GM18861 (cell line): ENCODE measurements around the gene TEAD4.
A peak's percentile ranks its signal among the peaks of the same experiment; 100 is the strongest.
"Not testable (repeated sequence)": the region's sequence is repeated elsewhere in the genome, so short reads cannot be mapped to it uniquely, and the experiment has no call there.

Experiments used
- ATAC-seq: cut with Tn5 transposase; IDR thresholded peaks from one replicate; pipeline ENCODE4 v1.9.1; 2021; ENCODE audit not compliant: unreplicated experiment

TEAD4 gene

DNA sequence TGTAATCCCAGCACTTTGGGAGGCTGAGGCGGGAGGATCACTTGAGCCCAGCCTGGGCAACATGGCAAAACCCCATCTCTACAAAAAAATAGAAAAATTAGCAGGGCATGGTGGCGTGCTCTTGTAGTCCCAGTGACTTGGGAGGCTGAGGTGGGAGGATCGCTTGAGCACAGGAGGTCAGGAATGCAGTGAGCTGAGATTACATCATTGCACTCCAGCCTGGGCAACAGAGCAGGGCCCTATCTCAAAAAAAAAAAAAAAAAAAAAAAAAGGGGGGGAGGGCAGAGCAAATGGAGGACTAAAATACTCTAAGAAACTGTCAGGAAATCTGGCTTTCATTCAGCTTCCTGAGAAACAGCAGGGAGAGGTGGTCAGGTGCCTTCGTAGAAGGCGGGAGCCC, 86.3 kb downstream of the TEAD4 start:
- ATAC-seq = no peak

GRCh38 chr12:3045989-3046388, 86.8 kb downstream of the TEAD4 start:
- ATAC-seq = no peak

- no peak for ATAC-seq
Observed at GRCh38 chr12:3046441-3047200, 87.4 kb downstream of the TEAD4 start.

DNA sequence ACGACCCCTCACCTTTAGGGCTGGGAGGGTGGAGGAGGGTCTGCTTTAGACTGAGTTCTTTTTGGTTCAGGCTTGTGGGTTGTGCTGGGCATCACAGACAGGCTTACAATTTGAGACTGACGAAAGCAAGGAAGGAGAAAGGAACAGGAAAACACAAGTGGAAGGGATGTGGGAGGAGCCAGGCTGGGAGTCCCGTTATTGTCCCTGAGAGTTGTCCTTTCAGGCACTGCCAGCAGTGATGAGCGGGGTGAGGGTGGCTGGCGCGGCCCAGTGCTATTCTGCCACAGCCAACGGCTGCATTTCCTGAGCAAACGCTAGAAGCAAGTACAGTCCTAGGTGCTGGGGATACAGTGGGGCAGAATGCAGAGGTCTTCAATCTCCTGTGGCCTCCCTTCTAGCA, 88.8 kb downstream of the TEAD4 start:
- ATAC-seq = no peak

DNA sequence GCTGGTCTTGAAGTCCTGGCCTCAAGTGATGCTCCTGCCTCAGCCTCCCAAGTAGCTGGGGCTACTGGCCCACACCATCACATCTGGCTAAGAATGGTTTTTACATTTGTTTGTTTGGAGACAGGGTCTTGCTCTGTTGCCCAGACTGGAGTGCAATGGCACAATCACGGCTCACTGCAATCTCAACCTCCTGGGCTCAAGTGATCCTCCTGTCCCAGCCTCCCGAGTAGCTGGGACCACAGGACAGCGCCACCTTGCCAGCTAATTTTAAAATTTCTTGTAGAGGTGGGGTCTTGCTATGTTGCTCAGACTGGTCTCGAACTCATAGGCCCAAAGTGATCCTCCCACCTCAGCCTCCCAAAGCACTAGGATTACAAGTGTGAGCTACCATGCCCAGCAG, 89.3 kb downstream of the TEAD4 start:
- no peak for ATAC-seq

- no peak for ATAC-seq
Observed at GRCh38 chr12:3049176-3049575, 90.0 kb downstream of the TEAD4 start.

DNA sequence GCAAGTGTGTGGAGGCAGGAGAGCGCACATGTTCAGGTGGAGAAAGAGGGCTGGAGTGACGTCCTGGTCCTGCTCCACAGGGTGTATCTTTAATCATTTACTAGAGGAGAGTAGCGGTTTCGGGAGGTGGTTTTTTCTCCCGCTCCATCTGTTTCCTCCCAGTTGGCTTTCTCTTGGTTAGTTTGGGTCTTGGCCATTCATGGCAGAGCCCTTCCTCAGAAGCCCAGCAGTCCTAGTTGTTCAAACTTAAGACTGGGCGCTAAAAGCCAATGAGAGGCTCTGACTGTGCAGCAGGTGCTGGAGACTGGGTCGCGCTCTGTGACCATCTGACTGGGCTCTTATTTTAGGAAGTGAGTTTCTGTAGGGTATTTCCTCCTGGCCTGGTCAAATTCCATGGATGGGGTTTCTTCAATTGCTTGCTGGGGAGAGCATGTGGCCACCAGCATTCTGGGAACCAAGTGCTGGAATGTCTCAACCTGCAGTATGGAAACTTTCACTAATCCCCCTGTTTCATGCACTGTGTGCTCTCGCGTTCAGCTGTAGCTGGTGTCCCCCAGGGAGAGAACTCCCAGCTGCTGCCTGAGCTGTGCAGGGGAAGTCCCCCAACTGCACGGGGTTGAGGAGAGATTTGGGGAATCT, 90.5 kb downstream of the TEAD4 start:
- ATAC-seq = no peak

DNA sequence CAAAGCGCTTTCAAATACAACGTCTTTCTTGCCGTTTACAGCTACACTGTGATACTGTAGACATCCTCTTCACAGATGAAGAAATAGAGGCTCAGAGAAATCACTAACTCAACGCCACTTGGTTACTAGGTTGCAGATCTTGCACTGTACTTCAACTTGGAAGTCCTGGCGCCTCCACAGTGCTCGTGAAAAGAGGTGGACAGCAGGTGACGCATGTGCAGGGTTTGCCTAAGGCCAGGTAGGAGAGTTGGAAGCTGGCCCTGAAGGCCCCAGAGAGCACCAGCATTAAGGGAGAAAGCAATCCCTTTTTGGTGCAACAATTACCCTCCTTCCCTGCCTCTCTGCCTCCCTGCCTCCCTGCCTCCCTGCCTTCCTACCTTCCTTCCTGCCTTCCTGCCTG, 95.2 kb downstream of the TEAD4 start:
- no peak for ATAC-seq

GRCh38 chr12:3055026-3055703, 96.0 kb downstream of the TEAD4 start:
- no peak for ATAC-seq

GRCh38 chr12:3055704-3056467, 96.7 kb downstream of the TEAD4 start:
- no peak for ATAC-seq

GRCh38 chr12:3061059-3061458, 101.9 kb downstream of the TEAD4 start:
- no peak for ATAC-seq

GRCh38 chr12:3061501-3062215, 102.5 kb downstream of the TEAD4 start:
- ATAC-seq = no peak

DNA sequence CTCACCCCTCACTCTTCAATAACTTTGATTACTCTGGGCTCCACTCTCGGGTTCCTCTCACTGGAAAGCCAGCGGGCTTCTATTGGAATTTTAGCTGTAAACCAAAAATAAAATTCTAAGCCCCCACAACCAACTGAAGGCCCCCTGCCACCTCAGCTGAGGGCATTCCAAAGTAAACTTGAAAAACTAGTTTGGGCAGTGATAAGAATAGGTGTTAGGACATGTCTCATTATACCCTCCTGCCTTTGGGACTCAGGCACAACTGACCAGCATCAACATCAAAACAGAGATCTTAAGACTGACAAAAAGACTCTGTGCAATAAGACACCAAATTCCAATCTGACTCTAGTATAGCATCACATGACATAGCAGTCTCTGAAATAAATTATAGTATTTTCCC, 106.1 kb downstream of the TEAD4 start:
- ATAC-seq = no peak

- ATAC-seq = not testable (repeated sequence)
Observed at GRCh38 chr12:3065846-3066245, 106.6 kb downstream of the TEAD4 start.

- no peak for ATAC-seq
Observed at GRCh38 chr12:3069714-3070113, 110.5 kb downstream of the TEAD4 start.

DNA sequence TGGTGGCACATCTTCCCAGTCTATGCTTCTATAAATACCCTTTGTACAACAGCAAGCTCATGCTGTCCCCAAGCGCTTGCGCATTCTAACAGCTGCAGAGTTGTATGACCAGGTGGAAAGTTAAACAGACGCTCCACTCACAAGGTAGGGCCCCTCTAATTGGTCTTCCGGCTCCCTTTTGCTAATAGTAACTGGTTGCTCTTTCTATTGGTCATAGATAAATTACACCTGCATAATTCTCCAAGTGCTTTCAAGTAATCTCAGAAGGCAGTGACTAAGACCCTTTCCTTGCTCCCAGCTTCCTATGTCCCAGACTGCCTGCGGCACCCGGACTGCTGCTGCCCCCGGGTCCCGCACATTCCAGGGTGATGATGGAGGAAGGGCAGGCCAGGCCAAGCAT, 111.9 kb downstream of the TEAD4 start:
- ATAC-seq = no peak

- no peak for ATAC-seq
Observed at GRCh38 chr12:3071710-3072109, 112.5 kb downstream of the TEAD4 start.

- ATAC-seq = peak; percentile 55
Observed at GRCh38 chr12:3073438-3074250, 114.4 kb downstream of the TEAD4 start.

- no peak for ATAC-seq
Observed at GRCh38 chr12:3075315-3075714, 116.1 kb downstream of the TEAD4 start.
